K562 (cell line): ENCODE results near the gene E2F3. TPM values are rescaled to one million over a fixed set of nuclear protein-coding genes. Genes with fewer than 3 reads are reported as not detected.
A peak's percentile ranks its signal among the peaks of the same experiment; 100 is the strongest.

Experiments
- E2F3 ChIP-seq: fragments of 250-450 bp; sonication (Bioruptor Pico); IDR thresholded peaks from 2 replicates; pipeline ENCODE4 v1.4.0; 2020; ENCODE audit warnings: mild to moderate bottlenecking
- MAFF ChIP-seq: IDR thresholded peaks from 2 replicates; pipeline ENCODE4 v1.6.1; 2012; ENCODE audit warnings: low read length, improper control_type of control experiment
- NCOA2 ChIP-seq, 2 experiments: fragments of 450-650 bp; IDR thresholded peaks; 2 replicates each; pipeline ENCODE4 v1.6.1; 2018; ENCODE audit warnings: mild to moderate bottlenecking in 2 of 2, moderate library complexity in 1 of 2; ENCODE audit not compliant: partially characterized antibody in 2 of 2
- SAFB ChIP-seq: fragments of 200-400 bp; formaldehyde crosslinking; IDR thresholded peaks from 2 replicates; pipeline ENCODE4 v1.6.1; 2017; ENCODE audit warnings: low read depth, low read length, borderline replicate concordance
- SMAD4 ChIP-seq: fragments of 250-450 bp; sonication (Bioruptor Pico); conservative IDR thresholded peaks from 2 replicates; pipeline ENCODE4 v1.8.0; 2021; ENCODE audit warnings: inconsistent platforms, mild to moderate bottlenecking, moderate library complexity
- TBL1XR1 ChIP-seq, 2 experiments: IDR thresholded peaks; 2 replicates each; pipeline ENCODE4 v1.6.1; 2012; ENCODE audit warnings: improper control_type of control experiment in 2 of 2, low read length in 2 of 2, mild to moderate bottlenecking in 1 of 2
- ZEB2 ChIP-seq: fragments of 450-650 bp; IDR thresholded peaks from 2 replicates; pipeline ENCODE4 v1.6.1; 2016
- ZNF76 ChIP-seq: fragments of 250-450 bp; sonication (Bioruptor Pico); IDR thresholded peaks from 2 replicates; pipeline ENCODE4 v1.4.0; 2020; ENCODE audit warnings: mild to moderate bottlenecking, moderate library complexity, borderline replicate concordance
- ZNF764 ChIP-seq: fragments of 250-450 bp; sonication (Bioruptor Pico); IDR thresholded peaks from 2 replicates; pipeline ENCODE4 v1.4.0; 2020; ENCODE audit warnings: low read depth, mild to moderate bottlenecking, moderate library complexity
- polyA plus RNA-seq, 8 experiments: library from polyadenylated mRNA; depleted of rRNA in 4 of 8; stranded (reverse) in 5 of 8; unstranded in 3 of 8; fragments of >200 nt; fragmentation: Nextera tagmentation in 2 of 8; fragmentation: Illumina TruSeq in 1 of 8; extraction: Ambion mirVana in 2 of 8; extraction: Trizol in 1 of 8; gene quantifications; 2 replicates each; pipeline versions ENCODE4 v1.2.1 to v1.2.3, GENCODE V29; 2011 to 2014; ENCODE audit warnings: inconsistent platforms in 1 of 8, missing spikeins in 1 of 8
- total RNA-seq, 7 experiments: library from RNA; depleted of rRNA in 6 of 7; stranded (reverse); fragments of >200 nt in 6 of 7; fragmentation: Illumina TruSeq in 2 of 7; extraction: Trizol in 2 of 7; gene quantifications; 2 replicates each; pipeline versions ENCODE4 v1.2.1 to v1.2.3, GENCODE V29; 2011 to 2021; ENCODE audit warnings: low replicate concordance in 1 of 7
- TF ChIP-seq, protein P1 (sequence below), 2 experiments: fragments of 450-650 bp in 1 of 2; IDR thresholded peaks; 2 replicates each; pipeline ENCODE4 v1.6.1; 2011 to 2017; ENCODE audit warnings: low read depth in 2 of 2, antibody characterized with exemption in 1 of 2, borderline replicate concordance in 1 of 2, low read length in 1 of 2, mild to moderate bottlenecking in 1 of 2, mixed read lengths in 1 of 2; ENCODE audit not compliant: control insufficient read depth in 1 of 2
- TF ChIP-seq, protein P2 (sequence below), 2 experiments: fragments of 450-650 bp in 1 of 2; sonication (generic) in 1 of 2; formaldehyde crosslinking in 1 of 2; IDR thresholded peaks in 1 of 2; conservative IDR thresholded peaks in 1 of 2; 2 replicates each; pipeline versions ENCODE4 v1.6.1 to v1.8.1; 2016 to 2023; ENCODE audit warnings: mild to moderate bottlenecking in 2 of 2, moderate library complexity in 2 of 2, inconsistent platforms in 1 of 2, missing genetic modification reagents in 1 of 2
- TF ChIP-seq, protein P3 (sequence below): fragments of 250-450 bp; sonication (Bioruptor Pico); IDR thresholded peaks from 2 replicates; pipeline ENCODE4 v1.8.0; 2022; ENCODE audit warnings: moderate library complexity, mild to moderate bottlenecking, inconsistent platforms
- TF ChIP-seq, protein P4 (sequence below): fragments of 250-450 bp; sonication (Bioruptor Pico); IDR thresholded peaks from 2 replicates; pipeline ENCODE4 v1.8.0; 2022; ENCODE audit warnings: inconsistent platforms, mild to moderate bottlenecking, moderate library complexity, borderline replicate concordance
- TF ChIP-seq, protein P5 (sequence below): fragments of 250-450 bp; sonication (Bioruptor Pico); IDR thresholded peaks from 2 replicates; pipeline ENCODE4 v1.4.0; 2020; ENCODE audit warnings: mild to moderate bottlenecking, moderate library complexity, borderline replicate concordance

Gene E2F3
- total and polyA plus RNA-seq, 9 of the 15 experiments (the other 6 are each of a cell fraction or from before 2014, with no cell fraction given), result 11.1 to 44.7 (median 27.2) TPM

DNA sequence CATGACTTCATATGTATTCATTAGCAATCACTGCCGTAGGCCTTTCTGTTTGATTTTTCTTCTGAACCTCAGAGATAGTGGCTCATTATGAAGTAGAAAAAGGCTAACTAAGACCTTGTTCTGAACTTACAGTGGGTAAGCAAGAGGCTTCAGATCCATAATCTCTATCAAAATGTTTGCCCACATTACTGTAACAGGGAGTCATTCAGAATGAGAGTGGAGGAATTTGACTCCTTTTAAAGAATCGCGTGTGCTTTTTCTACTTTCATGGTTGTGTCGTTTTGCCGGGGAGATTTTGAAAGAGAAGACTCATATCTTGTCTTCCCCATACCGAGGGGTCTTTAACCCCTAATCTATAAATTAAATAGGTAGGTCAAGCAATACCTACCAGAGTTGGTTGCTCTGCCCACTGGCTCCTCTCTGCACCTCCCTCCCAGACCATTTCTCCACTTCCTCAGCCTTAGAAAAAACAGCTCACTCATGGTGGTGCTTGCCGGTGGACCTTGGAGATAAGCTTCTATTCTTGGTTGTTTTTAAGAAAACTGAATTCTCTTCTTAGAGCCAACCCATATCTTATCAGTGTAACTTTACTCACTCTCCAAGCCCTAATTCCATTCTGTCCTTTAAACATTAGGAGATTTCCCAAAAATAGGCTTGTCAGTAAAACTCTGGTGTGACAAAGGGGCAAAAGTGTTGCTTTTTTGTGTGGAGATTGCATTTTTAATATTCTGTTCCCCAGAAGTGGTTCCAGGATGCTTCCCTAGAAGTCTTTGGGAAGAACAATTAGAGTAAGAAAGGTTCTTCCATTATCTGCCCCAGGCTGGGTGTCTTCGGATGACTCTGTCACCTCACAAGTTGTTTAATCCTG lies 56.6 kb downstream of the E2F3 start (continued):
- TF ChIP-seq, protein P1, sequence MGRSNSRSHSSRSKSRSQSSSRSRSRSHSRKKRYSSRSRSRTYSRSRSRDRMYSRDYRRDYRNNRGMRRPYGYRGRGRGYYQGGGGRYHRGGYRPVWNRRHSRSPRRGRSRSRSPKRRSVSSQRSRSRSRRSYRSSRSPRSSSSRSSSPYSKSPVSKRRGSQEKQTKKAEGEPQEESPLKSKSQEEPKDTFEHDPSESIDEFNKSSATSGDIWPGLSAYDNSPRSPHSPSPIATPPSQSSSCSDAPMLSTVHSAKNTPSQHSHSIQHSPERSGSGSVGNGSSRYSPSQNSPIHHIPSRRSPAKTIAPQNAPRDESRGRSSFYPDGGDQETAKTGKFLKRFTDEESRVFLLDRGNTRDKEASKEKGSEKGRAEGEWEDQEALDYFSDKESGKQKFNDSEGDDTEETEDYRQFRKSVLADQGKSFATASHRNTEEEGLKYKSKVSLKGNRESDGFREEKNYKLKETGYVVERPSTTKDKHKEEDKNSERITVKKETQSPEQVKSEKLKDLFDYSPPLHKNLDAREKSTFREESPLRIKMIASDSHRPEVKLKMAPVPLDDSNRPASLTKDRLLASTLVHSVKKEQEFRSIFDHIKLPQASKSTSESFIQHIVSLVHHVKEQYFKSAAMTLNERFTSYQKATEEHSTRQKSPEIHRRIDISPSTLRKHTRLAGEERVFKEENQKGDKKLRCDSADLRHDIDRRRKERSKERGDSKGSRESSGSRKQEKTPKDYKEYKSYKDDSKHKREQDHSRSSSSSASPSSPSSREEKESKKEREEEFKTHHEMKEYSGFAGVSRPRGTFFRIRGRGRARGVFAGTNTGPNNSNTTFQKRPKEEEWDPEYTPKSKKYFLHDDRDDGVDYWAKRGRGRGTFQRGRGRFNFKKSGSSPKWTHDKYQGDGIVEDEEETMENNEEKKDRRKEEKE (IDR thresholded peaks at IDR 0.05; ENCODE audit: borderline replicate concordance in 1 of 2, control insufficient read depth in 1 of 2, low read depth in 2 of 2, low read length in 1 of 2), result peak in 1 of 2 experiments; percentile 58; a peak in 1 of 4 replicates
- TF ChIP-seq SAFB, result no peak
- TF ChIP-seq, protein P2, sequence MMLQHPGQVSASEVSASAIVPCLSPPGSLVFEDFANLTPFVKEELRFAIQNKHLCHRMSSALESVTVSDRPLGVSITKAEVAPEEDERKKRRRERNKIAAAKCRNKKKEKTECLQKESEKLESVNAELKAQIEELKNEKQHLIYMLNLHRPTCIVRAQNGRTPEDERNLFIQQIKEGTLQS (IDR thresholded peaks at IDR 0.05), result peak; percentile 38
- TF ChIP-seq, protein P2 (CRISPR knock-in tag; conservative IDR thresholded peaks at IDR 0.05), result no peak
- TF ChIP-seq ZNF76 (CRISPR knock-in tag), result no peak
- TF ChIP-seq ZNF764 (CRISPR knock-in tag), result no peak
- TF ChIP-seq, protein P3, sequence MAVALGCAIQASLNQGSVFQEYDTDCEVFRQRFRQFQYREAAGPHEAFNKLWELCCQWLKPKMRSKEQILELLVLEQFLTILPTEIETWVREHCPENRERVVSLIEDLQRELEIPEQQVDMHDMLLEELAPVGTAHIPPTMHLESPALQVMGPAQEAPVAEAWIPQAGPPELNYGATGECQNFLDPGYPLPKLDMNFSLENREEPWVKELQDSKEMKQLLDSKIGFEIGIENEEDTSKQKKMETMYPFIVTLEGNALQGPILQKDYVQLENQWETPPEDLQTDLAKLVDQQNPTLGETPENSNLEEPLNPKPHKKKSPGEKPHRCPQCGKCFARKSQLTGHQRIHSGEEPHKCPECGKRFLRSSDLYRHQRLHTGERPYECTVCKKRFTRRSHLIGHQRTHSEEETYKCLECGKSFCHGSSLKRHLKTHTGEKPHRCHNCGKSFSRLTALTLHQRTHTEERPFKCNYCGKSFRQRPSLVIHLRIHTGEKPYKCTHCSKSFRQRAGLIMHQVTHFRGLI (CRISPR knock-in tag), result no peak
- TF ChIP-seq ZEB2, result peak; percentile 73
- TF ChIP-seq, protein P4, sequence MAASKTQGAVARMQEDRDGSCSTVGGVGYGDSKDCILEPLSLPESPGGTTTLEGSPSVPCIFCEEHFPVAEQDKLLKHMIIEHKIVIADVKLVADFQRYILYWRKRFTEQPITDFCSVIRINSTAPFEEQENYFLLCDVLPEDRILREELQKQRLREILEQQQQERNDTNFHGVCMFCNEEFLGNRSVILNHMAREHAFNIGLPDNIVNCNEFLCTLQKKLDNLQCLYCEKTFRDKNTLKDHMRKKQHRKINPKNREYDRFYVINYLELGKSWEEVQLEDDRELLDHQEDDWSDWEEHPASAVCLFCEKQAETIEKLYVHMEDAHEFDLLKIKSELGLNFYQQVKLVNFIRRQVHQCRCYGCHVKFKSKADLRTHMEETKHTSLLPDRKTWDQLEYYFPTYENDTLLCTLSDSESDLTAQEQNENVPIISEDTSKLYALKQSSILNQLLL (CRISPR knock-in tag), result no peak
- TF ChIP-seq SMAD4 (CRISPR knock-in tag), result peak; percentile 62; the same call in 1 of the 2 replicates
- TF ChIP-seq E2F3 (CRISPR knock-in tag), result no peak
- peak; percentile 81 to 99; a peak in 3 of 4 replicates for TF ChIP-seq TBL1XR1 (IDR thresholded peaks at IDR 0.05; ENCODE audit: low read length in 2 of 2)
- TF ChIP-seq NCOA2 (IDR thresholded peaks at IDR 0.05; ENCODE audit: partially characterized antibody in 2 of 2), result peak in 1 of 2 experiments; percentile 55
- peak; percentile 88 for TF ChIP-seq MAFF
- TF ChIP-seq, protein P5, sequence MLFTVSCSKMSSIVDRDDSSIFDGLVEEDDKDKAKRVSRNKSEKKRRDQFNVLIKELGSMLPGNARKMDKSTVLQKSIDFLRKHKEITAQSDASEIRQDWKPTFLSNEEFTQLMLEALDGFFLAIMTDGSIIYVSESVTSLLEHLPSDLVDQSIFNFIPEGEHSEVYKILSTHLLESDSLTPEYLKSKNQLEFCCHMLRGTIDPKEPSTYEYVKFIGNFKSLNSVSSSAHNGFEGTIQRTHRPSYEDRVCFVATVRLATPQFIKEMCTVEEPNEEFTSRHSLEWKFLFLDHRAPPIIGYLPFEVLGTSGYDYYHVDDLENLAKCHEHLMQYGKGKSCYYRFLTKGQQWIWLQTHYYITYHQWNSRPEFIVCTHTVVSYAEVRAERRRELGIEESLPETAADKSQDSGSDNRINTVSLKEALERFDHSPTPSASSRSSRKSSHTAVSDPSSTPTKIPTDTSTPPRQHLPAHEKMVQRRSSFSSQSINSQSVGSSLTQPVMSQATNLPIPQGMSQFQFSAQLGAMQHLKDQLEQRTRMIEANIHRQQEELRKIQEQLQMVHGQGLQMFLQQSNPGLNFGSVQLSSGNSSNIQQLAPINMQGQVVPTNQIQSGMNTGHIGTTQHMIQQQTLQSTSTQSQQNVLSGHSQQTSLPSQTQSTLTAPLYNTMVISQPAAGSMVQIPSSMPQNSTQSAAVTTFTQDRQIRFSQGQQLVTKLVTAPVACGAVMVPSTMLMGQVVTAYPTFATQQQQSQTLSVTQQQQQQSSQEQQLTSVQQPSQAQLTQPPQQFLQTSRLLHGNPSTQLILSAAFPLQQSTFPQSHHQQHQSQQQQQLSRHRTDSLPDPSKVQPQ (CRISPR knock-in tag), result no peak
